ENCODE measurements around the gene FAM120A.

FAM120A gene

GRCh38 chr9:93468763-93469456, 17.4 kb downstream of the FAM120A start:
- peaks cover 57 to 72% of the 10 kb centered on the region in 2 donors for H3K4me1 ChIP-seq (ENCODE audit: control insufficient read depth in 1 of 2, insufficient read depth in 2 of 2, low read length in 2 of 2)
- peak overlapping the region; percentile 52 to 61 for H3K4me3 ChIP-seq (ENCODE audit: low read depth in 1 of 2, low read length in 2 of 2)
- peak overlapping the region; percentile 73 to 81 for H3K9ac ChIP-seq (ENCODE audit: low read depth in 1 of 2, low read length in 2 of 2)

GRCh38 chr9:93470391-93470790, 18.9 kb downstream of the FAM120A start:
- H3K4me3 ChIP-seq (ENCODE audit: low read depth in 1 of 2, low read length in 2 of 2) = no peak overlapping the region
- H3K9ac ChIP-seq (ENCODE audit: low read depth in 1 of 2, low read length in 2 of 2) = no peak overlapping the region

More at GRCh38 chr9:93468763-93469456, 17.4 kb downstream of the FAM120A start:
- no peaks in the 10 kb centered on the region for H3K27me3 ChIP-seq (ENCODE audit: control insufficient read depth in 1 of 2, insufficient read depth in 2 of 2, low read length in 2 of 2)
- H3K27ac ChIP-seq (ENCODE audit: low read depth, low read length) = peak overlapping the region; percentile 79
- no peaks in the 10 kb centered on the region for H3K36me3 ChIP-seq (ENCODE audit: control insufficient read depth in 1 of 2, insufficient read depth in 2 of 2, low read length in 2 of 2)
- H3K9me3 ChIP-seq (ENCODE audit: control insufficient read depth in 1 of 2, low read length in 2 of 2) = no peaks in the 10 kb centered on the region

GRCh38 chr9:93471124-93471523, 19.6 kb downstream of the FAM120A start:
- peaks cover 0 to 3% of the 10 kb centered on the region in 2 donors for H3K36me3 ChIP-seq (ENCODE audit: control insufficient read depth in 1 of 2, insufficient read depth in 2 of 2, low read length in 2 of 2)

More at GRCh38 chr9:93470391-93470790, 18.9 kb downstream of the FAM120A start:
- Histone ChIP-seq H3K4me1 (ENCODE audit: control insufficient read depth in 1 of 2, insufficient read depth in 2 of 2, low read length in 2 of 2) (peaks cover 47 to 57% of the 10 kb centered on the region in 2 donors), H3K27ac (ENCODE audit: low read depth, low read length) (no peak overlapping the region), H3K9me3 (ENCODE audit: control insufficient read depth in 1 of 2, low read length in 2 of 2) (no peaks in the 10 kb centered on the region), H3K36me3 (ENCODE audit: control insufficient read depth in 1 of 2, insufficient read depth in 2 of 2, low read length in 2 of 2) (no peaks in the 10 kb centered on the region), H3K27me3 (ENCODE audit: control insufficient read depth in 1 of 2, insufficient read depth in 2 of 2, low read length in 2 of 2) (no peaks in the 10 kb centered on the region)

GRCh38 chr9:93473411-93473810, 21.9 kb downstream of the FAM120A start:
- Histone ChIP-seq H3K9ac (ENCODE audit: low read depth in 1 of 2, low read length in 2 of 2) (no peak overlapping the region), H3K36me3 (ENCODE audit: control insufficient read depth in 1 of 2, insufficient read depth in 2 of 2, low read length in 2 of 2) (peaks cover 0 to 17% of the 10 kb centered on the region in 2 donors), H3K9me3 (ENCODE audit: control insufficient read depth in 1 of 2, low read length in 2 of 2) (no peaks in the 10 kb centered on the region), H3K4me1 (ENCODE audit: control insufficient read depth in 1 of 2, insufficient read depth in 2 of 2, low read length in 2 of 2) (peaks cover 24 to 35% of the 10 kb centered on the region in 2 donors), H3K27me3 (ENCODE audit: control insufficient read depth in 1 of 2, insufficient read depth in 2 of 2, low read length in 2 of 2) (no peaks in the 10 kb centered on the region), H3K4me3 (ENCODE audit: low read depth in 1 of 2, low read length in 2 of 2) (no peak overlapping the region), H3K27ac (ENCODE audit: low read depth, low read length) (no peak overlapping the region)

More at GRCh38 chr9:93471124-93471523, 19.6 kb downstream of the FAM120A start:
- Histone ChIP-seq H3K27ac (ENCODE audit: low read depth, low read length) (no peak overlapping the region), H3K4me1 (ENCODE audit: control insufficient read depth in 1 of 2, insufficient read depth in 2 of 2, low read length in 2 of 2) (peaks cover 42 to 54% of the 10 kb centered on the region in 2 donors), H3K9me3 (ENCODE audit: control insufficient read depth in 1 of 2, low read length in 2 of 2) (no peaks in the 10 kb centered on the region), H3K9ac (ENCODE audit: low read depth in 1 of 2, low read length in 2 of 2) (no peak overlapping the region), H3K27me3 (ENCODE audit: control insufficient read depth in 1 of 2, insufficient read depth in 2 of 2, low read length in 2 of 2) (no peaks in the 10 kb centered on the region), H3K4me3 (ENCODE audit: low read depth in 1 of 2, low read length in 2 of 2) (no peak overlapping the region)

GRCh38 chr9:93475108-93475507, 23.6 kb downstream of the FAM120A start:
- Histone ChIP-seq H3K27me3 (ENCODE audit: control insufficient read depth in 1 of 2, insufficient read depth in 2 of 2, low read length in 2 of 2) (no peaks in the 10 kb centered on the region), H3K27ac (ENCODE audit: low read depth, low read length) (no peak overlapping the region), H3K36me3 (ENCODE audit: control insufficient read depth in 1 of 2, insufficient read depth in 2 of 2, low read length in 2 of 2) (peaks cover 0 to 17% of the 10 kb centered on the region in 2 donors), H3K4me1 (ENCODE audit: control insufficient read depth in 1 of 2, insufficient read depth in 2 of 2, low read length in 2 of 2) (peaks cover 10 to 19% of the 10 kb centered on the region in 2 donors), H3K9ac (ENCODE audit: low read depth in 1 of 2, low read length in 2 of 2) (no peak overlapping the region), H3K9me3 (ENCODE audit: control insufficient read depth in 1 of 2, low read length in 2 of 2) (no peaks in the 10 kb centered on the region), H3K4me3 (ENCODE audit: low read depth in 1 of 2, low read length in 2 of 2) (no peak overlapping the region)

- Histone ChIP-seq H3K9me3 (ENCODE audit: control insufficient read depth in 1 of 2, low read length in 2 of 2) (no peaks in the 10 kb centered on the region), H3K27me3 (ENCODE audit: control insufficient read depth in 1 of 2, insufficient read depth in 2 of 2, low read length in 2 of 2) (no peaks in the 10 kb centered on the region), H3K27ac (ENCODE audit: low read depth, low read length) (no peak overlapping the region), H3K4me1 (ENCODE audit: control insufficient read depth in 1 of 2, insufficient read depth in 2 of 2, low read length in 2 of 2) (peaks cover 6 to 12% of the 10 kb centered on the region in 2 donors), H3K4me3 (ENCODE audit: low read depth in 1 of 2, low read length in 2 of 2) (no peak overlapping the region), H3K36me3 (ENCODE audit: control insufficient read depth in 1 of 2, insufficient read depth in 2 of 2, low read length in 2 of 2) (peaks cover 0 to 25% of the 10 kb centered on the region in 2 donors), H3K9ac (ENCODE audit: low read depth in 1 of 2, low read length in 2 of 2) (no peak overlapping the region)
These were observed 24.4 kb downstream of the FAM120A start for GRCh38 chr9:93475856-93476255.

- Histone ChIP-seq H3K4me1 (ENCODE audit: control insufficient read depth in 1 of 2, insufficient read depth in 2 of 2, low read length in 2 of 2) (peaks cover 0 to 4% of the 10 kb centered on the region in 2 donors), H3K27ac (ENCODE audit: low read depth, low read length) (no peak overlapping the region), H3K4me3 (ENCODE audit: low read depth in 1 of 2, low read length in 2 of 2) (no peak overlapping the region), H3K27me3 (ENCODE audit: control insufficient read depth in 1 of 2, insufficient read depth in 2 of 2, low read length in 2 of 2) (no peaks in the 10 kb centered on the region), H3K36me3 (ENCODE audit: control insufficient read depth in 1 of 2, insufficient read depth in 2 of 2, low read length in 2 of 2) (peaks cover 0 to 26% of the 10 kb centered on the region in 2 donors), H3K9me3 (ENCODE audit: control insufficient read depth in 1 of 2, low read length in 2 of 2) (no peaks in the 10 kb centered on the region), H3K9ac (ENCODE audit: low read depth in 1 of 2, low read length in 2 of 2) (no peak overlapping the region)
These were observed 25.4 kb downstream of the FAM120A start for GRCh38 chr9:93476924-93477323.

GRCh38 chr9:93477397-93477796, 25.9 kb downstream of the FAM120A start:
- Histone ChIP-seq H3K27ac (ENCODE audit: low read depth, low read length) (no peak overlapping the region), H3K4me1 (ENCODE audit: control insufficient read depth in 1 of 2, insufficient read depth in 2 of 2, low read length in 2 of 2) (peaks cover 0 to 4% of the 10 kb centered on the region in 2 donors), H3K9ac (ENCODE audit: low read depth in 1 of 2, low read length in 2 of 2) (no peak overlapping the region), H3K36me3 (ENCODE audit: control insufficient read depth in 1 of 2, insufficient read depth in 2 of 2, low read length in 2 of 2) (peaks cover 0 to 26% of the 10 kb centered on the region in 2 donors), H3K4me3 (ENCODE audit: low read depth in 1 of 2, low read length in 2 of 2) (no peak overlapping the region), H3K9me3 (ENCODE audit: control insufficient read depth in 1 of 2, low read length in 2 of 2) (no peaks in the 10 kb centered on the region), H3K27me3 (ENCODE audit: control insufficient read depth in 1 of 2, insufficient read depth in 2 of 2, low read length in 2 of 2) (no peaks in the 10 kb centered on the region)

- H3K9me3 ChIP-seq (ENCODE audit: control insufficient read depth in 1 of 2, low read length in 2 of 2) = no peaks in the 10 kb centered on the region
- no peak overlapping the region for H3K27ac ChIP-seq (ENCODE audit: low read depth, low read length)
- H3K27me3 ChIP-seq (ENCODE audit: control insufficient read depth in 1 of 2, insufficient read depth in 2 of 2, low read length in 2 of 2) = no peaks in the 10 kb centered on the region
- H3K9ac ChIP-seq (ENCODE audit: low read depth in 1 of 2, low read length in 2 of 2) = no peak overlapping the region
- H3K4me3 ChIP-seq (ENCODE audit: low read depth in 1 of 2, low read length in 2 of 2) = no peak overlapping the region
- peaks cover 0 to 4% of the 10 kb centered on the region in 2 donors for H3K4me1 ChIP-seq (ENCODE audit: control insufficient read depth in 1 of 2, insufficient read depth in 2 of 2, low read length in 2 of 2)
- peaks cover 0 to 36% of the 10 kb centered on the region in 2 donors for H3K36me3 ChIP-seq (ENCODE audit: control insufficient read depth in 1 of 2, insufficient read depth in 2 of 2, low read length in 2 of 2)
These were observed 28.2 kb downstream of the FAM120A start for GRCh38 chr9:93479726-93480125.

GRCh38 chr9:93480262-93480661, 28.8 kb downstream of the FAM120A start:
- no peaks in the 10 kb centered on the region for H3K27me3 ChIP-seq (ENCODE audit: control insufficient read depth in 1 of 2, insufficient read depth in 2 of 2, low read length in 2 of 2)

More at GRCh38 chr9:93480262-93480661, 28.8 kb downstream of the FAM120A start:
- H3K4me1 ChIP-seq (ENCODE audit: control insufficient read depth in 1 of 2, insufficient read depth in 2 of 2, low read length in 2 of 2) = peaks cover 0 to 4% of the 10 kb centered on the region in 2 donors
- no peaks in the 10 kb centered on the region for H3K9me3 ChIP-seq (ENCODE audit: control insufficient read depth in 1 of 2, low read length in 2 of 2)
- H3K36me3 ChIP-seq (ENCODE audit: control insufficient read depth in 1 of 2, insufficient read depth in 2 of 2, low read length in 2 of 2) = peaks cover 0 to 40% of the 10 kb centered on the region in 2 donors
- no peak overlapping the region for H3K4me3 ChIP-seq (ENCODE audit: low read depth in 1 of 2, low read length in 2 of 2)
- no peak overlapping the region for H3K9ac ChIP-seq (ENCODE audit: low read depth in 1 of 2, low read length in 2 of 2)
- no peak overlapping the region for H3K27ac ChIP-seq (ENCODE audit: low read depth, low read length)

All from duodenal mucosa (tissue), 2 donors.